NCI-H774 (cell line): ENCODE results near the gene TRAPPC13.
"Not testable (repeated sequence)": the region's sequence is repeated elsewhere in the genome, so short reads cannot be mapped to it uniquely, and the experiment has no call there.

Experiments
- DNase-seq: peaks from one replicate; lab custom pipeline; 2025; lab: John Stamatoyannopoulos, UW

The TRAPPC13 gene

DNA sequence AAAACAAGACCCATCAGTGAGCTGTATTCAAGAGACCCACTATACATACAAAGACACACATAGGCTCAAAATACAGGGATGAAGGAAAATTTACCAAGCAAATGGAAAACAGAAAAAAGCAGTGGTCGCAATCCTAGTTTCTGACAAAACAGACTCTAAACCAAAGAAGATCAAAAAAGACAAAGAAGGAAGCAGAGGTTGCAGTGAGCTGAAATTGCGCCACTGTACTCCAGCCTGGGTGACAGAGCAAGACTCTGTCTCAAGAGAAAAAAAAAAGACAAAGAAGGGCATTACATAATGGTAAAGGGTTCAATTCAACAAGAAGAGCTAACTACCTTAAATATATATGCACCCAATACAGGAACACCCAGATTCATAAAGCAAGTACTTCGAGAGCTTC, 51.2 kb downstream of the TRAPPC13 start:
- not testable (repeated sequence) for DNase-seq

DNA sequence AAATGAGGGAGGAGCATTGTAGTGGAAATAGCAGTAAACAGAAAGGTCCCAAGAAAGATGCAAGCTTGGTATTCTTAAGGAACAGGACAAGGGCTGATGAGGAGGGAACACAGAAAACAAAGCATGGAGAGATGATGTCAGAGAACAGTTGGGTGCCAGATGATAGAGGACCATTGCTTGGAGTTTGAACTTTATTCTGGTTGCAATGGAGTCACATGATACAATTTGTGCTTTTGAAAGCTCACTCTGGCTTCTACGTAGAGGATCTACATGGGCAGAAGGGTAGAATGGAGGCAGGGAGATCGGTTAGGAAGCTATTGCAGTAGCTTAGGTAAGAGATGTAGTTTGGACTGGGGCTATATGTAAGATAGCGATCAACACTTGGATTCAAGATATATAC, 57.3 kb downstream of the TRAPPC13 start:
- no peak for DNase-seq

DNA sequence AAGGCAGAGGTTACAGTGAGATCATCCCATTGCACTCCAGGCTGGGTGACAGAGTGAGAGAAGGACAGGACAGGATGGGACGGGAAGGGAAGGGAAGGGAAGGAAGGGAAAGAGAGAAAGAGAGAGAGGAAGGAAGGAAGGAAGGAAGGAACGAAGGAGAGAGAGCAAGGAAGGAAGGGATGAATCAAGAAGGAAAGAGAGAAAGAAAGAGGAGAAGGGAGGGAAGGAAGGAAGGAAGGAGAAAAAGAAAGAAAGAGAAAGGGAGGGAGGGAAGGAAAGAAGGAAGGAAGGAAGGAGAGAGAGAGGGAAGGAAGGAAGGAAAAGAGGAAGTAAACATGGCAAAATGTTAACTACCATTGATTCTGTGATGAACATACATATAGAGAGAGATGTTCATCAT, 68.3 kb downstream of the TRAPPC13 start:
- DNase-seq: no peak

DNA sequence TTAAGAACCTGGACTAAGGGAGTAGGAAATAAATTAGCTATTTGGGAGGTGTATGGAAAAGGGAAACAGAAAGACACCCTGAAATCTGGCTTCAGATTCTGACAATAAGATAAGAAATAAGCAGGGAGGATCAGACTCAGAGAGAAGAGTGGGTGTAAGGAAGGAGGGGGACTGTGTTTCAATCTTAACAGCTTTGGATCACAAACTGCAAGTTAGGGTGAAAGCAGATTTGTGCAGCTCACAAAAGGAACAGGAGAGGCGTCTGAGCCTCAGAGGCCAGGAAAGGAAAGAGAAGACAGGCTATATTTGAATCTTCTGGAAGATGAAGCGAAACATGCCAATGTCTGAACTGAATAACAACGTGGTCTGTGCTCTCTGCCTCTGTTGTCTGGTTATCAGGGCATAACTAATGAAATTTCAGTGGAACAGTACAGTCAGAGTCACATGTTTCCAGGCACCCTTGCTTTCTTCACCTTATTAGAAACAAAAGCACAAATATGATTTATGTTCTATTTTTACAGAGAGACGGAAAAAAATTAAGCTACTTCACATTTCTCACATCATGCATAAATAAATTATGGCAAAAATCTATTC, 70.4 kb downstream of the TRAPPC13 start:
- no peak for DNase-seq

DNA sequence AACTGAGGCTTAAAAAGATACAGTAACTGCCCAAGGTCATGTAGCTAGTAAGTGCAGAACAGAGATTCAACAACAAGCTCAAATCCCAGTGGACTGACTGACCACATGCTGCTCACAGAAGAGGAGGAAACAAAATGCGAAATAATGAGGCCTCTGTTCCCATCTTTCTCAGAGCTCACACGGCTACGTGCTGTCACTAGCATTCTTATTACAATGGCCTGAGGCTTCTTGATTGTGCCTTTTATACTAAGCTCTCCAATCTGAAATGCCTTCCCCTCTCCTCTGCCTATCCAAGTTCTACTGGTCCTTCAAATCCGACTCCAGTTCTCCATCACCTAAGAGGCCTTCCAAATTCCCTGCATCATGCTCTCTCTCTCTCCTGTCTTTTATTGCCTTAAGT, 71.1 kb downstream of the TRAPPC13 start:
- no peak for DNase-seq

DNA sequence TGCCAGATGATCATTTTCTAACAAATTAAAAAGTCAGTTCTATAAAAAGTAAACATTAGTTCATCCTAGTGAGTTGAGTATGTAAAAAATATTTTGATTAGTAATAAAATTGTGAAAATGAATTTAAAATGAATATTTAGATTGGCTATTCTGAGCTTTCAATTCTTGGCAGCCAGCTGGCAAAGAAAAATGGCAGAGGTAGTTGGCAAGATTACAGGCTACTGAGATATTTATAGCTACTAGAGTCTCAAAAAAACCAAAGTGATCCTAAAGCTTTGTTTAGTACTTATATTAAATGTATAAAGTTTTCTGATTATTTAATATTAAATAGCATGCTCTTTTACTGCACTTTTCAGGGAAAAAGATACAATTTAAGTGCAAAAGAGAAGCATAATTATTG, 72.1 kb downstream of the TRAPPC13 start:
- no peak for DNase-seq

DNA sequence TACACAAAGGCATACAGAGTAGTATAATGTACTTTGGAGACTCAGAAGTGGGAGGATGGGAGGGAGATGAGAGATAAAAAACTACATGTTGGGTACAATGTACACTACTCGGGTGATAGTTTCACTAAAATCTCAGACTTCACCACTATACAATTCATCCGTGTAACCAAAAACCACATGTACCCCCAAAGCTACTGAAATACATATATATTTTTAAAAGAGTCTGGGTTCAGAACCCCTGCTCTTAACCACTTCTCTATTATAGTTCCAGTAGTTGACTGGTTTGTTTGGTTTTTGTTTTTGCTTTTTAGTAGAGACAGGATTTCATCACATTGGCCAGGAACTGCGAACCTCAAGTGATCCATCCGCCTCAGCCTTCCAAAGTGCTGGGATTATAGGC, 74.5 kb downstream of the TRAPPC13 start:
- DNase-seq: no peak

DNA sequence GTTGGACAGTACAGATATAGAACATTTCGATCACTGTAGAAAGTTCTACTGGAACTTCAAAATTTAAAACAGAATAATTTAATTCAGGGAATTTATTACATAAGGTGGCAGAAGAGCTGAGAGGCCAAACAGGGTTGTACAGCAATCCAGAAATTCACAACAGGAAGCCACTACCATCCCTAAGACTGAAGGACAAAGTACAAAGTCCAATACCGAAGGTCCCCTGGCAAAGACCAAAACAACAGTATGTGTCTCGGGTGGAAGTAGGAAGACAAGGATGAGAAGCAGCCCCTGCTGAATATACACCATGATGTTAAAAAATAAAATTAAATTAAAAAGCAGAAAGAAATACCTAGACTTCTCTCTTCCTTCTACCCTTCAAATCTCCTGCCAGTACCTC, 77.2 kb downstream of the TRAPPC13 start:
- no peak for DNase-seq

DNA sequence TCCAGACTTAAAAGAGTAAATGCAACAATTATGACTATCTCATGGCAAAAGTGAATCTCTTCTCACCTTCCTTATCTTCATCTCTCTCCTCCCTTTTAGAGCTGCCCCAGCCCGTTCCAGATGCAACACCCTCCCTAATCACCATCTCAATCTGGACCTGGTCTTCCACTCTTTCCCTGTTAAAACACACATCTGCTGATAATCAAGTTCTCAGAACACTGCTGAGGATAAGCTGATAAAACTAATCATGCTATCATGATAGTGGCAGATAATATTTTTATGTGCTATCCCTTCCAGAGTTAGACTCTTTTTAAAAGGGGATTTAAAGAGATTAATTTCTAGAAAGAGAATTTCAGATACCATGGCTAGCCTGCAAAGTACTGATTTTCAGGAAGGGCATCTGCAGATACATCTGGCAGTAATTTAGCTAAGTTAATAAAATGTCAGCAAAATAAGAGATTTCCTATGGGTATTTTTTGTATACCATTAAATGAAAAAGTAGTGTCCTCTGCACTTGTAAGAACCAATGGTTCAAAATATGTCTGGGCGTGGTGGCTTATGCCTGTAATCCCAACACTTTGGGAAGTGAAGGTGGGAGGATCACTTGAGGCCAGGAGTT, 79.9 kb downstream of the TRAPPC13 start:
- no peak for DNase-seq

DNA sequence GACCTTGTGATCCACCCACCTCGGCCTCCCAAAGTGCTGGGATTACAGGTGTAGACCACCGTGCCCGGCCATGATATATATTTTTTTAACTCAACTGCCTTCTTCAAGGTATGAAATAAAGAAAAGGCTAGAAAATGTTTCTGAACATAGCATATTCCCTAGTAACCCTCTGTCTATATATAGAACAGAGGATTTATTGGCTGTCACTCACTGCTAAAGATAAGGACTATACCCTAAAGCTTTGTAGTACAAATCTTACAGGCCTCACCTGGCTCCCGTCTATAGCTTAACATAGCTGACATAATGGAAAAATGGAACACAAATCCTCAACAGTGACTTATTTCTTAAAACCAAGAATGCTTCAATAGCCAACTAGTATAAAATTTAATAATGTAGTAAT, 82.8 kb downstream of the TRAPPC13 start:
- DNase-seq: no peak

DNA sequence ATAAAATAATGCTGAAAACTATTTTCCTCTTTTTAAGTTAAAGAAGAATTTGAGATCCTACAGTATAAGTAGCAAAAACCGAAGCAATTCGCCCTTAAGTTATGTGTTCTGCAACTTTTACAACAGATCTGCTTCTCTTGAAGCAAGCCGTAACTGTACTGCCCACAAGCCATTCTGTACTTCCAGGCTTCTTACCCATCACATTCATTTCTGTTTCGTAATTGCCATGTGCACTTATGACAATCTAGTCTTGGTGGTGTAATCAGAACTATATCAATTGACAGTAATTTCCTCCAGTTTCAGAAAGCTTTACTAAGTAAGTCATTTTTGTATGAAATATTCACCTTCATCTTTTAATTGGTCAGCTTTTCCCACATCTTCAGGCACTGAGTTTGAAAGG, 83.3 kb downstream of the TRAPPC13 start:
- no peak for DNase-seq
